Panc1 (cell line): ENCODE data around the gene NELL2. TPM values are rescaled to one million over a fixed set of nuclear protein-coding genes. Genes with fewer than 3 reads are reported as not detected.

ENCODE experiments used
- ATAC-seq: fragments of 200-7000 bp; cut with Tn5 transposase; 2 replicates; pipeline ENCODE4 v1.9.1; 2020; ENCODE audit warnings: mild to moderate bottlenecking, moderate library complexity
- BruUV-seq: library from RNA; stranded (reverse); fragments of 400-500 nt; replicated peaks from 2 replicates; lab custom pipeline; 2021; lab: Mats Ljungman, UMichigan
- CTCF ChIA-PET: fragments of 300-600 bp; sonication (Branson Sonifier 250); formaldehyde crosslinking; loops from one replicate; lab custom pipeline; 2022; ENCODE audit warnings: antibody characterized with exemption; lab: Charles Lee
- POLR2A ChIA-PET: fragments of 300-600 bp; sonication (Branson Sonifier 250); formaldehyde crosslinking; loops from one replicate; lab custom pipeline; 2022; ENCODE audit warnings: antibody characterized with exemption; lab: Charles Lee
- DNase-seq: peaks from one replicate; pipeline ENCODE4 v3.0.0-alpha.2; 2010; ENCODE audit warnings: low read depth, low spot score
- H3K27ac ChIP-seq: 2 replicates; pipeline ENCODE4 v1.5.1; 2011; ENCODE audit warnings: mild to moderate bottlenecking, low read length, inconsistent platforms
- H3K27me3 ChIP-seq: fragments of 200-500 bp; sonication (Bioruptor generic); 2 replicates; pipeline ENCODE4 v1.6.0; 2014; ENCODE audit warnings: low read length, inconsistent platforms; ENCODE audit not compliant: control insufficient read depth, insufficient read depth
- H3K36me3 ChIP-seq: fragments of 200-500 bp; sonication (Bioruptor generic); 2 replicates; pipeline ENCODE4 v1.5.1; 2014; ENCODE audit warnings: inconsistent platforms, mild to moderate bottlenecking, low read length, moderate library complexity; ENCODE audit not compliant: control insufficient read depth, insufficient read depth
- H3K4me1 ChIP-seq: 2 replicates; pipeline ENCODE4 v1.5.1; 2011; ENCODE audit warnings: inconsistent platforms, mild to moderate bottlenecking, low read length, moderate library complexity; ENCODE audit not compliant: control insufficient read depth, insufficient read depth
- H3K4me3 ChIP-seq, 2 experiments: 2 replicates each; pipeline ENCODE4 v1.5.1; 2011 to 2012; ENCODE audit warnings: low read depth in 2 of 2, low read length in 2 of 2, mild to moderate bottlenecking in 2 of 2, inconsistent platforms in 1 of 2, moderate library complexity in 1 of 2
- H3K9me3 ChIP-seq: fragments of 200-500 bp; sonication (Bioruptor generic); 2 replicates; pipeline ENCODE4 v1.5.1; 2014; ENCODE audit warnings: low read depth, mild to moderate bottlenecking, inconsistent platforms, low read length, moderate library complexity; ENCODE audit not compliant: control insufficient read depth, insufficient read depth
- CTCF ChIP-seq: fragments of 450-650 bp; IDR thresholded peaks from 2 replicates; pipeline ENCODE4 v1.5.1; 2017; ENCODE audit warnings: mild to moderate bottlenecking
- POLR2AphosphoS5 ChIP-seq: IDR thresholded peaks from 2 replicates; pipeline ENCODE4 v1.6.1; 2012; ENCODE audit warnings: mild to moderate bottlenecking, low read depth, low read length, moderate library complexity
- REST ChIP-seq, 2 experiments: IDR thresholded peaks; 2 replicates each; pipeline ENCODE4 v1.6.1; 2011 to 2012; ENCODE audit warnings: low read depth in 2 of 2, control low read depth in 1 of 2, low read length in 1 of 2, mild to moderate bottlenecking in 1 of 2, moderate library complexity in 1 of 2; ENCODE audit not compliant: insufficient read depth in 1 of 2
- SIN3A ChIP-seq: IDR thresholded peaks from 2 replicates; pipeline ENCODE4 v1.6.1; 2012; ENCODE audit warnings: low read depth, mild to moderate bottlenecking, low read length, moderate library complexity, borderline replicate concordance; ENCODE audit not compliant: insufficient read depth
- TCF7L2 ChIP-seq: IDR thresholded peaks from 2 replicates; pipeline ENCODE4 v1.6.1; 2011; ENCODE audit warnings: mild to moderate bottlenecking, low read depth, low read length, inconsistent platforms
- in situ Hi-C: cut with HindIII; loops from 2 replicates; pipeline ENCODE4 v1.10.0; 2016; ENCODE audit warnings: low sequenced_read_pairs, low pct_unique_long_range_greater_than_20kb
- intact Hi-C: fragments of 100-400 bp; cut with micrococcal nuclease; formaldehyde crosslinking; loops from one replicate; pipeline ENCODE4 v1.10.0; 2022; ENCODE audit not compliant: unreplicated experiment
- total RNA-seq: library from RNA; stranded (reverse); gene quantifications from one replicate; pipeline ENCODE4 v1.2.1, GENCODE V29; 2021; ENCODE audit not compliant: unreplicated experiment

Gene NELL2
- total RNA-seq, 1 experiment from 2014 or later = 0.28 TPM

- H3K27ac ChIP-seq = no peak overlapping the region
- no TSS peak for BruUV-seq
- ChIA-PET CTCF (no interaction called here), POLR2A (no interaction called here)
- ATAC-seq = no peak
- no peaks in the 10 kb centered on the region for H3K36me3 ChIP-seq
- in situ Hi-C loops (no loop called here), intact Hi-C loops (no loop called here)
- no peaks in the 10 kb centered on the region for H3K9me3 ChIP-seq
- TF ChIP-seq SIN3A (no peak), TCF7L2 (no peak), POLR2AphosphoS5 (no peak), CTCF (no peak), REST (IDR thresholded peaks at IDR 0.05; ENCODE audit: insufficient read depth in 1 of 2, low read depth in 2 of 2, low read length in 1 of 2) (no peak)
- no peak for DNase-seq
- H3K4me1 ChIP-seq = no peaks in the 10 kb centered on the region
- no peak overlapping the region for H3K4me3 ChIP-seq
- no peaks in the 10 kb centered on the region for H3K27me3 ChIP-seq
Measured at GRCh38 chr12:44570036-44570583, 306.0 kb downstream of the NELL2 start.

- ATAC-seq (no peak), DNase-seq (no peak)
- no peaks in the 10 kb centered on the region for H3K9me3 ChIP-seq
- H3K36me3 ChIP-seq = no peaks in the 10 kb centered on the region
- no TSS peak for BruUV-seq
- intact Hi-C loops (no loop called here), in situ Hi-C loops (no loop called here)
- TF ChIP-seq SIN3A = no peak
- no peak for TF ChIP-seq CTCF
- no peak for TF ChIP-seq POLR2AphosphoS5
- TF ChIP-seq REST (IDR thresholded peaks at IDR 0.05; ENCODE audit: insufficient read depth in 1 of 2, low read depth in 2 of 2, low read length in 1 of 2) = no peak
- no peak for TF ChIP-seq TCF7L2
- no peak overlapping the region for H3K27ac ChIP-seq
- ChIA-PET CTCF (no interaction called here), POLR2A (no interaction called here)
- H3K27me3 ChIP-seq = no peaks in the 10 kb centered on the region
- H3K4me3 ChIP-seq = no peak overlapping the region
- H3K4me1 ChIP-seq = no peaks in the 10 kb centered on the region
Measured at GRCh38 chr12:44565163-44565562, 311.0 kb downstream of the NELL2 start.
